HG03354 (cell line): ENCODE measurements around the gene RETREG1.
"Not testable (repeated sequence)": the region's sequence is repeated elsewhere in the genome, so short reads cannot be mapped to it uniquely, and the experiment has no call there.

Source experiments
- ATAC-seq: cut with Tn5 transposase; IDR thresholded peaks from one replicate; pipeline ENCODE4 v1.9.1; 2021; ENCODE audit warnings: mild to moderate bottlenecking; ENCODE audit not compliant: unreplicated experiment, poor library complexity, severe bottlenecking

The RETREG1 gene

DNA sequence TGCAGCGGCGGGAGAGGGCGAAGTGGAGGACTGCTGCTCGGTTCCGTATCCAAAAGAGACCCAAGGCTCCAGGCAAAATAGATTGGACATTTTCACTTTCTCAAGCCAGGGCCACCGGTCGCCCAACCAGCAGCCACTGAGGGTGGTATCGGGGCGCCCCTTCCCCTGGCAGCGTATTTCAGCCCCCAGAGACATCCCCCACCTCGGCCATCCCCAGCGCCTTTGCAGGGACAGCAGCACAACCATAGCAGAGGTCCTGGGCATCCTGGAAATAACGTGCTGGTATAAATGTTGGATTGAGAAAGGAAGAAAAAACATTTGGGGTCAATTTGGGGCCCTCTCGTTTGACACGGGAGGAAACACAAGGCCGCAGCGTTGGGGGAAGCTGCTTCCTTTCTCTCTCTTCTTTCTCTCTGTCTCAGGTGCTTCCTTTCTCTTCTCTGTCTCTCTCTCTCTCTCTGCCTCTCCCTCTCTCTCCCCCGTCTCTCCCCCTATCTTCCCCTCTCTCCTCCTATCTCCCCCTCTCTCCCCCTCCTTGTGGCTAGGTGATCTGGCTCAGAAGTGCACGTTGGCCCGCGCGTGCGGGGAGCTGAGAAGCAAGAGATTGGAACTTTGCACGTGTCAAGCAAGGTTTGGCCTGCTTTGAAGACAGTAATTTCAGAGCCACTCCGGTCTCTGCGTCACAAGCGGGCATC is 624 bp upstream of the RETREG1 start:
- ATAC-seq: peak; percentile 3

DNA sequence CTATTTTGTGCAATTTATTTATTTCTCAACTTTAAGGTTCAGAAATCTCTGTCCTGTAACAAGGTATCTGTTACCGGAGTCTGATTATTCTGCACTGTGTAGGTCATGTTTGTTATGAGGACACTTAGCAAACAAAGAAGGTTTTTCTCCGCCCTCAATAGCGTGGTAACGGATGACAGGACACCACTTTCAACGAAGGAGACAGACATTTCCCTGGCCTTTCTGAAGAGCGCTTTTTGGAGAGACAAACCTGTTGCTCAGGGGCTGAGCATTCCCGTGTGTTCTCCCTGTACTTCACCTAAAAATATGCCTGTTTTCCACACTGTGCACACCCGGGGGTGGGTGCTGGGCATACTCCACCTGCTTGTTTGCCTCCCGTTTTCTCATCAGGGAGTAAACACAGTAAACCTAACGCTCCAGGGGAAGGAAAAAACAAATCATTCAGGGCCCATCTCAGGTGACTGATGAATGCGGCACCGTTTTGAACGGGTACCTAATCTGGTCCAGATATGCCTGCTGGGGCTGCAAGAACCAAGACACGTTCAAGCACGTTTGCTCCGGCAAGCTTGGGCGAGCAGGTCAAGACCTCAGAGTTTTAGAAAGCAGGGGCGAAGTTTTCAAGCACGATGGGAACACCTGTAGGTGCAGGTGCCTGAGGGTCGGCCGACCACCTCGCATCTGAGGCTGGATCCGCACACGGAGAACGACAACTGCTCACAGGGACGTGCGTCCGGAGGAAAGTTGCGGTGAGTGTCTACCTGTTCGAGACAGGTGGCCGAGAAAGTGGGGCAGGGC is 859 bp downstream of the RETREG1 start:
- peak; percentile 3 for ATAC-seq

GRCh38 chr5:16612007-16612406 is 4.8 kb downstream of the RETREG1 start:
- no peak for ATAC-seq

- not testable (repeated sequence) for ATAC-seq
These were observed 5.9 kb downstream of the RETREG1 start for GRCh38 chr5:16610896-16611295.

- ATAC-seq: no peak
These were observed 7.4 kb downstream of the RETREG1 start for GRCh38 chr5:16609412-16609811.

GRCh38 chr5:16606628-16607027 is 10.2 kb downstream of the RETREG1 start:
- no peak for ATAC-seq

DNA sequence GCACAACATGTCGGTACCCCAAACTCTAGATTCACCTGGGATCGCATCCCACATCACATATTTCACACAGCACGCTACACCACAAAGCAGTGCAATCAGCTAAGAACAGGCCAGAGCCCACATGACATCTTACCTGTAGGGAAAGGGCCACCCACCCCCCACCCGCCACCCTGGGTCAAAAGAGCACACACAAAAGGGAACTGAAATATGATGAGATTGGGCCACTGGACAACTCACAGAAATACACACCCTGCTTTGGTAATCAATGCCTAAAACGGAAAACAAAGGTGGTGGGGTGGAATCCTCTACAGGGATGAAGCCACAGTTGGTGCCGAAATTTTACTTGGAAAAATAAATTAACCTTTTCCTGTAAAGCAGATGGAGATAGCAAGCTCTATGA is 13.1 kb downstream of the RETREG1 start:
- ATAC-seq: no peak

DNA sequence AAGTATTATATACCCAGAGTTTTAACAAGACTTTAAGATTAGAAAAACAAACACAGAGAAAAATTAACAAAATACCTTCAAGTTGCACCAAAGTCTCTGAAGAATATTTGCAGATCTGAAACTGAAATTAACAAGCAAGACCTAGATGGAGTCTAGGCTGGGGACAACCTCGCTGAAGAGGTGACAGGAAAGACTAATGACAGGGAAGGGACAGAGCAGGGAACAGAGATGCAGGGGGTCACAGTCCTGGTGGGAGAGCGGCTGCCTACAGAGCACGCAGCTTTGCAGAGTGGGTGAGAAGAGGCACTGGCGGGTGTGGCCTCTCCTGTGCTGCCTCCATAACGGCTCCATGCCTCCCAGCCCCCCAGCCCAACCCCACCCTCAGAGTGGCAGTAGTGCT is 13.5 kb downstream of the RETREG1 start:
- no peak for ATAC-seq

- no peak for ATAC-seq
These were observed 14.6 kb downstream of the RETREG1 start for GRCh38 chr5:16602182-16602581.

DNA sequence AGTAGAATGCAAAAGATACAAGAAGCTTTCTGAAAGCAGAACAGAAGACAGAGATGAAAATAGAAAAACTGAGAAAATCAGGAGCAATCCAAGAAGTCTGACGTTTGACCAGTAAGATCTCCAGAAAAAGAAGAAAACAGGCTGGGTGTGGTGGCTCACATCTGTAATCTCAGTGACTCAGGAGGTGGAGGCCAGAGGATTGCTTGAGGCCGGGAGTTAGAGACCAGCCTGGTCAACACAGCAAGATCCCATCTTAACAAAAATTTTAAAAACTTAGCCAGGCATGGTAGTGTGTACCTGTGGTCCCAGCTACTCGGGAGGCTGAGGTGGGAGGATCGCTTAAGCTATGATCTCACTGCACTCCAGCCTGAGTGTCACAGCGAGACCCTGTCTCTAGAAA is 15.9 kb downstream of the RETREG1 start:
- ATAC-seq: no peak

DNA sequence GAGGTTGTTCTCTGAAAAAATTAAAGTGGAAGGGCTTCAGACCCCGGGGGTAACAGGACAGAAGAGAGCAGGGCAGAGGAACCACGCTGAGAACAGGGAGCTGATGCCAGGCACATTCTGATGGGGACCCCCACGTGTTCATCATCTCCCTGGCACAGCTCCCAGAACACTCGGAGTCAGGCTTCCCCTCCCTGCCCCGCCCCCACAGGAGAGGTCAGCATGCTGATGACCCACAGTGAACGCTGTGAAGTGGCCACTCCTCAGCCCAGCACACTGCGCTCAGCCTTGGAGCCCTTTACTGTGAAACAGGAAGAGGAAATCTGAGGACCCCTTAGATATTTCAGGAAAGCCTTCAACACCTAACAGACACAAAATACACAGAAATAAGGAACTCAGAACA is 16.4 kb downstream of the RETREG1 start:
- ATAC-seq: no peak

- no peak for ATAC-seq
These were observed 18.7 kb downstream of the RETREG1 start for GRCh38 chr5:16597946-16598694.

- no peak for ATAC-seq
These were observed 20.2 kb downstream of the RETREG1 start for GRCh38 chr5:16596581-16596940.

DNA sequence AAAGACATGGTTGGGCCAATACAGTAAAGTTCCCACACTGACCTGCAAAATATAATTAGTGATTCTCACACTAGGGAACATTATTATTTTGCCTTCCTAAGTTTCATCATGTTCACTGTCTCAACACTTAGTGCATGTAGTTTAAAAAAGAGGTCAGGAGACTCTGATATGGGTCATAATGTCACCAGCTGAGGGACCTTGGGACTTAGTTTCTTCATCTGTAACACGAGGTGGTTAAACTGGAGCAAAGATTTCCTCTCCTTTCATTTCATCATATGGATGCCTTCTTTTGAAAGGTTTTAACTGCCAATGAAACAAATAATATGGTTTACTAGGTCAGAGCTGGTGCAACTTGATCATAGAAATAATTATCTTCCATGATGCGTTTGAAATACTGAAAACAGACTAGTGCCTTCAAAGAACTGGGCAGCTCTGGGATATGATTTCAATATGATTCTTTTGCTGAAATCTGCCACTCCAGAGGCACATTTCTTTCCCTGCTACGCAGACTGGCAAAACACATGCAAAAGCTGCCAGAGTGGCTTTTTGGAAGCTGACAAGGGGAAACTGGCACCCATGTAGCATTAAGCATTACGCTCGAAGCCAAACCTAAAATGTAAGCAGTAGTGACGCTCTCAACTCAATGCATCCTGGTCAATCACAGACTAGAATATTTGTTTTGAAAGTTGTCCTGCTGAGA is 20.8 kb downstream of the RETREG1 start:
- ATAC-seq: no peak

- no peak for ATAC-seq
These were observed 23.2 kb downstream of the RETREG1 start for GRCh38 chr5:16593628-16594027.

GRCh38 chr5:16593013-16593412 is 23.8 kb downstream of the RETREG1 start:
- ATAC-seq: no peak

DNA sequence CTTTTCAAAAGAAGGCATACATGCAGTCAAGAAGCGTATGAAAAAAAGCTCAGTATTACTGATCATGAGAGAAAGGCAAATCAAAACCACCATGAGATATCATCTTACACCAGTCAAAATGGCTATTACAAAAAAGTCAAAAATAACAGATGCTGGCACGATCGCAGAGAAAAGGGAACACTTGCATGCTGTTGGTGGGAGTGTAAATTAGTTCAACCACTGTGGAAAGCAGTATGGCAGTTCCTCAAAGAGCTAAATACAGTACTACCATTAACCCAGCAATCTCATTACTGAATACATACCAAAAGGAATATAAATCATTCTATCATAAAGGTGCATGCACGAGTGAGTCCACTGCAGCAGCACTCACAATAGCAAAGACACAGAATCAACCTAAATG is 24.5 kb downstream of the RETREG1 start:
- ATAC-seq: no peak

GRCh38 chr5:16590685-16591084 is 26.1 kb downstream of the RETREG1 start:
- no peak for ATAC-seq

GRCh38 chr5:16589658-16590057 is 27.1 kb downstream of the RETREG1 start:
- no peak for ATAC-seq
